Measurements from ENCODE around the gene GNAI3. TPM values are rescaled to one million over a fixed set of nuclear protein-coding genes. Genes with fewer than 3 reads are reported as not detected.
A peak's percentile ranks its signal among the peaks of the same experiment; 100 is the strongest.

GNAI3 gene
- total and polyA plus RNA-seq, 2 of the 8 experiments (the other 6 are each of a cell fraction or from before 2014, with no cell fraction given), result 4.0 to 9.8 TPM

DNA sequence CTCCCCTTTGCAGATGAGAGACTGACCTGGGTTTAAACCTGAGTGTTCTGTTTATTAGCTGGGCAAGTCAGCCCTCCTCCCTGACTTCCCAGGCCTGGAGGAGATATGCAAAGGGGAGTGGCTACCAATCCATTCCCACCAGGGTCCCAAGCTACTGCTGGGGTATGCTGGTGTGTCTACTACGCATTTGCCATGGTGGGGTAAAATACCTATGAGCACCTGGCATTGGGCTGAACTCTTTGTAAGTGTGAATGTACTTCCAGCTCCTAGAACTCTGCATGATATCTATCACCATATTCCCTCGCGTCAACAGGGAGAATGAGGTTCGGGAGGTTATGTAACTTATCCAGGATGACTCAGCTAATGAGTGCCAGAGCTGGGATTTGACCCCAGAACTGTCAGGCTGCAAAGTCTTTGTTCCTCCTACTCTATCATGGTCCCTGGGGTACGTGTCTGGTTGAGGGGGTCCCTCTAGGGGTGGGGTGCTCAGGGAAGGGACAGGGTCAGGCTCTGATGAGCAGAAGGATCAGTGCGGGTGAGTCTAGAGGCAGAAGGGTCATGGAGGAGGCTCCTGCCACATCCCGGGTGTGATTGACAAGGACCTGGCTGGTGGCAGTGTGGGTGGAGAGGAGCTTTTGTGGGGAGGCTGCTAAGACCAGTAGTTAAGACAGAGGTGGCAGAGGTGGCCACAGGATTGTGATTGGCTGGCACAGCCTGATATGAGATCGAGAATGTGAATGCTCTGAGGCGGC is 88.0 kb downstream of the GNAI3 start:
- no peak for FAIRE-seq

More for the DNA sequence above, 88.0 kb downstream of the GNAI3 start:
- POLR2A ChIA-PET (ENCODE audit: partially characterized antibody), result interaction anchor here (1.2 to 4.5 kb wide), 4 partner anchors 16 to 90 kb away, joined by 3 to 18 read pairs (median 3); partner anchors contain the start of genes GNAI3 and GSTM1
- Histone ChIP-seq H3K23me2 (ENCODE audit: low read depth, low read length) (no peaks in the 10 kb centered on the region), H4K91ac (replicated peaks; ENCODE audit: insufficient read length, low read length) (peak overlapping the region; percentile 70), H2BK12ac (ENCODE audit: low read depth, low read length) (peak overlapping the region; percentile 87; the same call in 1 of the 2 replicates), H3K4me3 (ENCODE audit: extremely low read depth in 1 of 4, insufficient read depth in 2 of 4, low read depth in 3 of 4, low read length in 4 of 4) (no peak overlapping the region; a peak in 1 of 8 replicates), H2AFZ (ENCODE audit: low read length) (0 out of 2 replicates have a peak overlapping the region, but pooled peaks have one; percentile 83), H4K20me1 (replicated peaks in 1 of 2; ENCODE audit: control insufficient read depth in 1 of 2, insufficient read depth in 2 of 2, low read length in 2 of 2) (peaks cover 0 to 2% of the 10 kb centered on the region in 2 experiments), H3K56ac (replicated peaks; ENCODE audit: insufficient read length, low read depth, low read length) (no peak overlapping the region), H2BK20ac (ENCODE audit: low read length) (peak overlapping the region; percentile 66), H2BK15ac (ENCODE audit: low read length) (no peak overlapping the region), H3K4me1 (replicated peaks in 1 of 4; ENCODE audit: control insufficient read depth in 3 of 4, insufficient read depth in 4 of 4, low read length in 3 of 4) (peaks cover 5 to 8% (median 6%) of the 10 kb centered on the region in 4 experiments; a peak in 6 of 7 replicates), H3K27me3 (replicated peaks in 1 of 4; ENCODE audit: control insufficient read depth in 3 of 4, extremely low read depth in 1 of 4, insufficient read depth in 3 of 4, low read length in 3 of 4) (no peaks in the 10 kb centered on the region; a peak in 1 of 7 replicates), H3K79me1 (ENCODE audit: low read depth, low read length) (no peaks in the 10 kb centered on the region), H3K36me3 (ENCODE audit: control insufficient read depth in 2 of 4, insufficient read depth in 4 of 4, low read length in 3 of 4) (no peaks in the 10 kb centered on the region; a peak in 2 of 8 replicates), H3K9ac (replicated peaks in 1 of 4; ENCODE audit: extremely low read depth in 1 of 4, low read depth in 3 of 4, low read length in 3 of 4) (no peak overlapping the region; a peak in 2 of 7 replicates), H4K8ac (ENCODE audit: extremely low read depth, insufficient read depth, low read length) (no peak overlapping the region), H3K9me3 (ENCODE audit: insufficient read depth in 2 of 2, low read depth in 1 of 2, low read length in 1 of 2) (no peaks in the 10 kb centered on the region), H2AK5ac (ENCODE audit: low read depth, low read length) (peak overlapping the region; percentile 30; the same call in 1 of the 2 replicates), H3K14ac (ENCODE audit: insufficient read length) (no peak overlapping the region), H3K79me2 (ENCODE audit: control insufficient read depth in 1 of 2, insufficient read depth in 2 of 2, low read length in 2 of 2) (no peaks in the 10 kb centered on the region), H2BK5ac (ENCODE audit: low read depth, low read length) (peak overlapping the region; percentile 71), H3K18ac (ENCODE audit: extremely low read depth, low read length) (peak overlapping the region; percentile 60), H3K27ac (ENCODE audit: low read depth, low read length) (no peak overlapping the region), H2BK120ac (replicated peaks; ENCODE audit: low read depth, low read length) (no peak overlapping the region), H3K4ac (replicated peaks; ENCODE audit: insufficient read length, low read depth, low read length) (no peak overlapping the region), H3K23ac (ENCODE audit: insufficient read length) (no peak overlapping the region), H3K4me2 (ENCODE audit: insufficient read depth in 1 of 2, low read depth in 2 of 2, low read length in 2 of 2) (peak overlapping the region; percentile 15 to 35; a peak in 2 of 4 replicates), H4K5ac (ENCODE audit: insufficient read length, low read depth, low read length) (peak overlapping the region; percentile 48)
- CTCF ChIA-PET (ENCODE audit: partially characterized antibody), result interaction anchor here (0.8 to 10.7 kb wide), 21 partner anchors 11 to 343 kb away, joined by 3 to 293 read pairs (median 4); partner anchors contain the start of genes GNAI3, GSTM1 and GSTM4
- peak in 1 of 2 experiments; percentile 53 for DNase-seq (ENCODE audit: low read depth in 1 of 2, low spot score in 2 of 2)
- WGBS, 2 experiments (ENCODE audit: extremely low coverage in 1 of 2, insufficient coverage in 1 of 2, insufficient read length in 1 of 2, insufficient replicate concordance in 2 of 2, low coverage in 1 of 2, low lambda C conversion rate in 2 of 2, missing lambda C conversion rate in 1 of 2), result 76% methylated on average over 9 of the region's 9 CpGs; no CpG with 5 or more reads in 1 of the 2 experiments
- TF ChIP-seq BACH1 (IDR thresholded peaks at IDR 0.05; ENCODE audit: low read length) (0 out of 2 replicates have a peak, but pooled peaks have one; percentile 51), SUZ12 (IDR thresholded peaks at IDR 0.05; ENCODE audit: low read length) (no peak), SRF (IDR thresholded peaks at IDR 0.05; ENCODE audit: low read depth, low read length) (no peak), CBX8 (IDR thresholded peaks at IDR 0.05; ENCODE audit: borderline replicate concordance, low read depth, low read length) (no peak), MAFK (IDR thresholded peaks at IDR 0.05; ENCODE audit: low read depth, low read length) (peak; percentile 74; the same call in 1 of the 2 replicates), SIN3A (conservative IDR thresholded peaks at IDR 0.05 in 1 of 2, IDR thresholded peaks at IDR 0.05 in 1 of 2; ENCODE audit: low read depth in 1 of 2, low read length in 2 of 2) (no peak), NRF1 (IDR thresholded peaks at IDR 0.05; ENCODE audit: low read depth, low read length) (no peak)

Data from H1 (cell line).